ENCODE measurements around the gene AXIN2.
"Not testable (repeated sequence)": the region's sequence is repeated elsewhere in the genome, so short reads cannot be mapped to it uniquely, and the experiment has no call there.

Gene AXIN2

GRCh38 chr17:65514082-65514481, 47.4 kb downstream of the AXIN2 start:
- no peak overlapping the region for H3K27ac ChIP-seq
- TF ChIP-seq CTCF (IDR thresholded peaks at IDR 0.05), result no peak
- no peak for DNase-seq (ENCODE audit: low spot score)
- H3K4me3 ChIP-seq, result no peak overlapping the region

- Histone ChIP-seq H3K4me3 (no peak overlapping the region), H3K27ac (no peak overlapping the region)
- TF ChIP-seq CTCF (IDR thresholded peaks at IDR 0.05), result no peak
- no peak for DNase-seq (ENCODE audit: low spot score)
Measured at GRCh38 chr17:65511316-65511715, 50.1 kb downstream of the AXIN2 start.

GRCh38 chr17:65509032-65509431, 52.4 kb downstream of the AXIN2 start:
- no peak for TF ChIP-seq CTCF (IDR thresholded peaks at IDR 0.05)

GRCh38 chr17:65504673-65505072, 56.8 kb downstream of the AXIN2 start:
- H3K27ac ChIP-seq; H3K4me3 ChIP-seq; DNase-seq (ENCODE audit: low spot score): not testable (repeated sequence)

More at GRCh38 chr17:65509032-65509431, 52.4 kb downstream of the AXIN2 start:
- Histone ChIP-seq H3K4me3 (no peak overlapping the region), H3K27ac (no peak overlapping the region)
- DNase-seq (ENCODE audit: low spot score), result no peak

- H3K27ac ChIP-seq, result no peak overlapping the region
- H3K4me3 ChIP-seq, result no peak overlapping the region
- no peak for DNase-seq (ENCODE audit: low spot score)
- TF ChIP-seq CTCF (IDR thresholded peaks at IDR 0.05), result no peak
Measured at GRCh38 chr17:65504141-65504540, 57.3 kb downstream of the AXIN2 start.

- DNase-seq (ENCODE audit: low spot score), result no peak
- H3K27ac ChIP-seq, result no peak overlapping the region
- no peak for TF ChIP-seq CTCF (IDR thresholded peaks at IDR 0.05)
- H3K4me3 ChIP-seq, result no peak overlapping the region
Measured at GRCh38 chr17:65503557-65503956, 57.9 kb downstream of the AXIN2 start.

- no peak for TF ChIP-seq CTCF (IDR thresholded peaks at IDR 0.05)
- Histone ChIP-seq H3K27ac (no peak overlapping the region), H3K4me3 (no peak overlapping the region)
- no peak for DNase-seq (ENCODE audit: low spot score)
Measured at GRCh38 chr17:65498816-65499215, 62.6 kb downstream of the AXIN2 start.

- TF ChIP-seq CTCF (IDR thresholded peaks at IDR 0.05), result no peak
- no peak overlapping the region for H3K27ac ChIP-seq
- H3K4me3 ChIP-seq, result no peak overlapping the region
- no peak for DNase-seq (ENCODE audit: low spot score)
Measured at GRCh38 chr17:65496801-65497200, 64.6 kb downstream of the AXIN2 start.
